T-helper 1 cell treated with Interleukin-12 subunit alpha and Interleukin-12 subunit beta and Interleukin-4 antibody, amounts not matched to agents 30 ng/mL and 1 ng/mL, for 36 hours (primary cell): ENCODE measurements around the gene GABPB2. TPM values are rescaled to one million over a fixed set of nuclear protein-coding genes. Genes with fewer than 3 reads are reported as not detected.

Experiments
- intact Hi-C: fragments of 100-400 bp; cut with micrococcal nuclease; formaldehyde crosslinking; loops from one replicate; pipeline ENCODE4 v1.15.1; 2024
- total RNA-seq: library from RNA; stranded (reverse); gene quantifications from 2 replicates; pipeline ENCODE4 v1.2.3, GENCODE V29; 2022

GABPB2 gene
- total RNA-seq, 1 donor from 2014 or later: 28.6 TPM

- intact Hi-C loops: loop anchor here (2.0 to 5.0 kb wide), 11 partner anchors 26 to 792 kb away; partner anchors contain the start of genes ARNT, CTSS, ENSA and PIP5K1A
Observed at GRCh38 chr1:151157067-151157531, 86.5 kb downstream of the GABPB2 start.

DNA sequence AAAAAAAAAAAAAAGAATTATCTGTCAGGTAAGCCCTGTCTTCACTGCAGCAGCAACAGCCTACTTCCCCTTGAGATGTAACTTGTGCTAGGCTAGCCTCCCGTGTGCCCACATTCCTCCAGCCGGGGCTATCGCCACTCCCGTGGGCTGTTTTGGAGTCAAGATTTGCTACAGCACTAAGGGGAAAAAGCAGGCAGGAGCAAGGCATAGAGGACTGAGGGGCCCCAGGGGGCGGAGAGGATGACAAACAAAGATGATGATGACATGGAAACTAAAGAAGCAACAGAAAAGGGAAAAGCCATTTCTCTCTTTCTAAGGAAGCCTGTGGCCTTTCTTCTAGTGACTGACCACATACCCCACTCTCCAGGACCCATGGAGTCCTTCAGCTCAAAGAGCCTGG, 87.8 kb downstream of the GABPB2 start:
- intact Hi-C loops: loop anchor here (5.0 kb wide), 3 partner anchors 281 to 531 kb away; partner anchors contain the start of genes ARNT, CTSS and ENSA

DNA sequence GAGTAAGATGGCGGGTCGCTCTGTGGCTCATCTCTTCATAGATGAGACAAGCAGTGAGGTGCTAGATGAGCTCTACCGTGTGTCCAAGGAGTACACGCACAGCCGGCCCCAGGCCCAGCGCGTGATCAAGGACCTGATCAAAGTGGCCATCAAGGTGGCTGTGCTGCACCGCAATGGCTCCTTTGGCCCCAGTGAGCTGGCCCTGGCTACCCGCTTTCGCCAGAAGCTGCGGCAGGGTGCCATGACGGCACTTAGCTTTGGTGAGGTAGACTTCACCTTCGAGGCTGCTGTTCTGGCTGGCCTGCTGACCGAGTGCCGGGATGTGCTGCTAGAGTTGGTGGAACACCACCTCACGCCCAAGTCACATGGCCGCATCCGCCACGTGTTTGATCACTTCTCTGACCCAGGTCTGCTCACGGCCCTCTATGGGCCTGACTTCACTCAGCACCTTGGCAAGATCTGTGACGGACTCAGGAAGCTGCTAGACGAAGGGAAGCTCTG, 88.2 kb downstream of the GABPB2 start:
- intact Hi-C loops: loop anchor here (5.0 kb wide), 3 partner anchors 282 to 532 kb away; partner anchors contain the start of genes ARNT, CTSS and ENSA

GRCh38 chr1:151159373-151159772, 88.8 kb downstream of the GABPB2 start:
- intact Hi-C loops: loop anchor here (5.0 kb wide), 3 partner anchors 282 to 532 kb away; partner anchors contain the start of genes ARNT, CTSS and ENSA

DNA sequence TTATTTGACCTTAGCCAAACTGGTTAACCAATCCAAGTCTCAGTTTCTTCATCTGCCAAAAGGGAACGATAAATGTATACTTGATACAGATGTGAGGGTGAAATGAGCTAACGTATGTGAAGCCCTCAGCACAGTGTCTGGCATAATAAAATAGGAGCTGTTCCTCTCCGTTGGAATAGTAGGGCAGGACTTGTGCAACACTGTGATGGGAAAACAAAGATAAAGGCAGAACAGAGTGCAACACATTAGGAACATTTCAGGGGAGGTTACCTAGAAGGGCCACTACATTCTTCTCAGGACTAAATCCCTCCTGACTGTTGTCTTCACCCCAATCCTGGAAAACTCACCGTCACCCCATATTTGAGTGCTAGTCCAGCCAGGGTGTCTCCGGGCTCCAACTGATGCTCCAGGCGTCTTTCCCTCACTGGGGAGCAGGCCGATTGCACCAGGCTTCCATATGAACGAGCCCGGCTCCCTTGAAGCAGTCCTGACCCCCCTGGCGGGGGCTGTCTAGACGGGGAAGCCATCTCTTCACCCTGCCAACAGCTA, 94.2 kb downstream of the GABPB2 start:
- intact Hi-C loops: loop anchor here (1.0 to 10.0 kb wide), 12 partner anchors 9 to 930 kb away; partner anchors contain the start of genes ANP32E, APH1A, CDC42SE1 and PRUNE1

- intact Hi-C loops: loop anchor here (1.0 to 10.0 kb wide), 12 partner anchors 9 to 931 kb away; partner anchors contain the start of genes ANP32E, APH1A, CDC42SE1 and PRUNE1
Observed at GRCh38 chr1:151165281-151165737, 94.7 kb downstream of the GABPB2 start.

DNA sequence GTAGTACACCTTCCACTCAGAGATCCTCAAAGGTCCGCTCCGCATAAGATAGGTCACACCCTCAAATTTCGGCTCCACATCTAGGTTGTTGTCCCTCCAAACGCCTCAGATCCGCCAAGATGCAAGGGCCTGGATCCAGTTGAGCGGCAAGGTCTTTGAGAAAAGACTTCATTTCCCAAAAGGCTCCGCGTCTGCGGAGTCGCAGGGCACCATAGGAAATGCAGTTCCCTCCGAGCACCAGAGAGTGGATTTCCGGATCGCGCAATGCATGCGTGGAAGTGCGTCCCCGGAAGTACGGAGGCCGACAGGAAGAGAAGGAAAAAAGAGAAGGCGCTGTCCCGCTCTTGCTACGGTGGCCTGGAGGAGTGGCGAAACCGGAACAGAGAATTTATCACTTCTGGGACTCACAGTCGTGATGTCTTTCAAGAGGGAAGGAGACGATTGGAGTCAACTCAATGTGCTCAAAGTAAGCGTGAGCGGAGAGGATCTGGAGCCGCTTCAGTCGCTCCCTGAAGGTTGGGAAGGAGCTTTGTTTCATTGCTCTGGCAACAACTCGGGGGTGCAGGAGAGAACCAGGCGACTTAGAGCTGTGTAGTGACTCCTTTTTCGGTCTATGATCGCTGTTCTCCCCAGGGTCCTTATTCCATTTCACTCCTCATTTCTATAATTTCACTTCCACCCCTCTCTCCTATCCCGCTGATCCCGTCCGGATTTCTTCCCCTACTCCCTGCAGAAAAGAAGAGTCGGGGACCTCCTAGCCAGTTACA, 95.4 kb downstream of the GABPB2 start, which contains the start of the genes LYSMD1 and SCNM1:
TSS of gene LYSMD1 (minus strand) at position 165 of the 767 bp plus-strand sequence. CDS start 644 bp downstream, outside the sequence.
TSS of gene SCNM1 (plus strand) at position 407 of the 767 bp plus-strand sequence. CDS start at position 416, 9 bp downstream.
- intact Hi-C loops: loop anchor here (1.0 to 10.0 kb wide), 17 partner anchors 10 to 931 kb away; partner anchors contain the start of genes ANP32E, APH1A, CDC42SE1 and GABPB2

DNA sequence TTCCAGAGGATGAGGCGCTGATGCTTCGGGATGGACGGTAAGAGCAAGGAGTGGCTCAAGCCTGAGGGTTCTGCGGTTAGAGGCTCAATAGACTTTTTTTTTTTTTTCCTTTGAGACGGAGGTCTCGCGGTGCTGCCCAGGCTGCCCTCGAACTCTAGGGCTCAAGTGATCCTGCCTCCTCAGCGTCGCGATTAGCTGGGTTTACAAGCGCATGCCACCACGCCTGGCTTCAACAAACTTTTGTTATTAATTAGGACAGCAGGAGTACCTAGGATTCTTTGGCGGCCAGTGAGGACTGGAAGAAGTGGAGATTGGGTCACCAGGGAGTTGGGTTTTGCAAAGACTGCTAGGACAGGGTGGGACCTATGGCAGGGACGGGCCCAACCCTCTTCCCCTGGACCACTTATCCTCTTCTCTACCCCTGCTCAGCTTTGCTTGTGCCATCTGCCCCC, 96.0 kb downstream of the GABPB2 start:
- intact Hi-C loops: loop anchor here (1.0 to 10.0 kb wide), 8 partner anchors 24 to 932 kb away; partner anchors contain the start of genes ANP32E, GABPB2, PIP5K1A and SNX27

DNA sequence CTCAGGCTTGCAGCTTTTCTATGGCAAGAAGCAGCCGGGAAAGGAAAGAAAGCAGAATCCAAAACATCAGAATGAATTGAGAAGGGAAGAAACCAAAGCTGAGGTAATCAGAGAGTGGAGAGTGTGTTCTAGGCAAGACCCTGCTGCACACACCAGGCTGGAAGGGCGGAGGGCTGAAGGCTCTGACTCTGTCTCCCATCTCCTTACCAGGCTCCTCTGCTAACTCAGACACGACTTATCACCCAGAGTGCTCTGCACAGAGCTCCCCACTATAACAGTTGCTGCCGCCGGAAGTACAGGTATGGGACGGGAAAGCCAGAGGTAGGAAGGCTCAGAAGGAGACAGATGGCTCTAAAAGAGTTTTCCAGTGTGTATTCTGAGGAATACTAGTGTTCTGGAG, 96.6 kb downstream of the GABPB2 start:
- intact Hi-C loops: loop anchor here (10.0 kb wide), 3 partner anchors 378 to 932 kb away; partner anchors contain the start of genes ANP32E, SNX27 and TUFT1

- intact Hi-C loops: no loop called here
Observed at GRCh38 chr1:151171190-151171589, 100.6 kb downstream of the GABPB2 start.

Other genes starting within 250 kb of the GABPB2 start
- 33.6 and 34.3 TPM in 2 replicates for gene ARNT, start 194.2 kb upstream of the GABPB2 start, total RNA-seq
- not detected in 2 replicates for gene CTXND2, start 183.6 kb upstream of the GABPB2 start, total RNA-seq
- 52.4 and 65.0 TPM in 2 replicates for gene SETDB1, start 144.4 kb upstream of the GABPB2 start, total RNA-seq
- 175 and 180 TPM in 2 replicates for gene CERS2, start 95.9 kb upstream of the GABPB2 start, total RNA-seq
- gene ANXA9, start 88.5 kb upstream of the GABPB2 start, total RNA-seq: not detected in 2 replicates
- gene MINDY1, start 63.9 kb upstream of the GABPB2 start, total RNA-seq: 27.0 and 27.4 TPM in 2 replicates
- 17.5 and 17.7 TPM in 2 replicates for gene PRUNE1, start 62.3 kb upstream of the GABPB2 start, total RNA-seq
- 0.95 and 2.6 TPM in 2 replicates for gene BNIPL, start 34.2 kb upstream of the GABPB2 start, total RNA-seq
- gene C1orf56, start 23.0 kb upstream of the GABPB2 start, total RNA-seq: 1.0 and 1.2 TPM in 2 replicates
- gene CDC42SE1, start 11.1 kb upstream of the GABPB2 start, total RNA-seq: 370 and 379 TPM in 2 replicates
- gene MLLT11, start 10.4 kb upstream of the GABPB2 start, total RNA-seq: 3.7 and 3.9 TPM in 2 replicates
- 1.1 and 2.2 TPM in 2 replicates for gene SEMA6C, start 75.9 kb downstream of the GABPB2 start, total RNA-seq
- gene TNFAIP8L2, start 85.9 kb downstream of the GABPB2 start, total RNA-seq: 34.5 and 37.2 TPM in 2 replicates
- 2.9 and 3.3 TPM in 2 replicates for gene LYSMD1, start 95.1 kb downstream of the GABPB2 start, total RNA-seq
- gene SCNM1, start 95.4 kb downstream of the GABPB2 start, total RNA-seq: 66.5 and 74.8 TPM in 2 replicates
- 2.7 and 4.5 TPM in 2 replicates for gene TMOD4, start 105.2 kb downstream of the GABPB2 start, total RNA-seq
- gene VPS72, start 119.4 kb downstream of the GABPB2 start, total RNA-seq: 72.0 and 80.4 TPM in 2 replicates
- 72.1 and 74.9 TPM in 2 replicates for gene PIP5K1A, start 127.8 kb downstream of the GABPB2 start, total RNA-seq
- 200 and 204 TPM in 2 replicates for gene PSMD4, start 184.0 kb downstream of the GABPB2 start, total RNA-seq
- gene ZNF687, start 211.5 kb downstream of the GABPB2 start, total RNA-seq: 27.0 and 28.6 TPM in 2 replicates